Upper lobe of left lung (tissue), 4 donors: Measurements from ENCODE around the gene MCTP1.

Experiments used
- EP300 ChIP-seq, 4 donors: sonication (generic); formaldehyde crosslinking; IDR thresholded peaks; one replicate each; pipeline ENCODE4 v1.5.1; 2017; ENCODE audit warnings: antibody characterized with exemption in 4 of 4, control low read depth in 2 of 4
- POLR2A ChIP-seq, 4 donors: fragments of 450-650 bp; IDR thresholded peaks; one replicate each; pipeline ENCODE4 v1.5.1; 2016 to 2017; ENCODE audit warnings: antibody characterized with exemption in 4 of 4, mild to moderate bottlenecking in 2 of 4
- POLR2AphosphoS5 ChIP-seq, 2 donors: sonication (generic); formaldehyde crosslinking; IDR thresholded peaks; one replicate each; pipeline ENCODE4 v1.5.1; 2017; ENCODE audit warnings: antibody characterized with exemption in 2 of 2
- TF ChIP-seq, protein P1 (sequence below), 6 experiments: fragments of 450-650 bp in 4 of 6; fragments of 200-600 bp in 2 of 6; sonication (generic) in 2 of 6; IDR thresholded peaks; one replicate each; pipeline ENCODE4 v1.5.1; 2016 to 2019; ENCODE audit warnings: antibody characterized with exemption in 6 of 6

GRCh38 chr5:95045181-95045965, 239.5 kb downstream of the MCTP1 start:
- TF ChIP-seq EP300 (IDR thresholded peaks at IDR 0.05) = no peak
- TF ChIP-seq, protein P1, sequence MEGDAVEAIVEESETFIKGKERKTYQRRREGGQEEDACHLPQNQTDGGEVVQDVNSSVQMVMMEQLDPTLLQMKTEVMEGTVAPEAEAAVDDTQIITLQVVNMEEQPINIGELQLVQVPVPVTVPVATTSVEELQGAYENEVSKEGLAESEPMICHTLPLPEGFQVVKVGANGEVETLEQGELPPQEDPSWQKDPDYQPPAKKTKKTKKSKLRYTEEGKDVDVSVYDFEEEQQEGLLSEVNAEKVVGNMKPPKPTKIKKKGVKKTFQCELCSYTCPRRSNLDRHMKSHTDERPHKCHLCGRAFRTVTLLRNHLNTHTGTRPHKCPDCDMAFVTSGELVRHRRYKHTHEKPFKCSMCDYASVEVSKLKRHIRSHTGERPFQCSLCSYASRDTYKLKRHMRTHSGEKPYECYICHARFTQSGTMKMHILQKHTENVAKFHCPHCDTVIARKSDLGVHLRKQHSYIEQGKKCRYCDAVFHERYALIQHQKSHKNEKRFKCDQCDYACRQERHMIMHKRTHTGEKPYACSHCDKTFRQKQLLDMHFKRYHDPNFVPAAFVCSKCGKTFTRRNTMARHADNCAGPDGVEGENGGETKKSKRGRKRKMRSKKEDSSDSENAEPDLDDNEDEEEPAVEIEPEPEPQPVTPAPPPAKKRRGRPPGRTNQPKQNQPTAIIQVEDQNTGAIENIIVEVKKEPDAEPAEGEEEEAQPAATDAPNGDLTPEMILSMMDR (IDR thresholded peaks at IDR 0.05) = no peak
- no peak for TF ChIP-seq POLR2A (IDR thresholded peaks at IDR 0.05)
- no peak for TF ChIP-seq POLR2AphosphoS5 (IDR thresholded peaks at IDR 0.05)
